ENCODE results near the gene LIPM.

LIPM gene

DNA sequence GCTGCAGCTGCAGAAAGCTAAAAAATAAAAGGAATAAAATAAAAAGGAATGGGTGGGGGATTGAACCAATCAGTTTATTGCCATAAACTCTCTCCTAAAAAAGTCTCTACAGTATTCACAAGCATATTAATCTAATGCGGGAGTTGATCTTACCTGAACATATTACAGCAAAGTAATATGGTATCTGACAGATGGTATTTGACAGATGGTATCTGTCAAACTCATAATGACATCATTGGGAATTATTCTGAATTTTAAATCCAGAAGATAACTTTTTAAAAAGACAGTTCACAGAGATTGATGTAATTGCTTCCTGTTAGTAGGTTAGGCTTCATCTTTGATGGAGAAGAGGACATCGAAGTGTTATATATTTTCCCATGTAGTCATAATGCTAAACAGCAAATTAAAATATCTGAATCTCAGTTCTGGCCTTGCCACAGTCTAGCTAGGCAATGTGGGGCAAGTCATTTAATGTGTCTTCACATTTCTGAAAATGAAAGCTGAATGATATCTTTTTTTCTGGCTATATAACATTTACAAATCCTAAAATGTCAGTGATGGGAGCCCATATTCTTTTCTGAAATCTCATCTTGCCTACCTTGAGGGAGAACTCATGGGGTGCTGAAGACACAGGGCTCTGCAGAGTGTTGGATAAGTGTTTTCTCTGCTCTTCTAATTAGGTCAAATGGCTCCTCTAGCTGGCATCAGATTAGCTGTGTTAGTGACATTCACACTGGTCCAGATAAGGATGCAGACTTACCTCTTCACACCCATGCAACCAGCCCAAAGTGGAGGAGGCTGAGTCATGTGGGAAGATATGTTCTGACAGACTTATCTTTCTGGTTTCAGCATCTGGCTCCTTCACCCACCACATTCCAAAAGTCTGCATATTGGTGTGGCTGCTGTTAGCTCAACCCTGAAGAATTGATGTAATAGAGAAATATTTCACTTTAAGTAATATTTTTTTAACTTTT lies 2.1 kb upstream of the LIPM start:
- FAIRE-seq (no peak), DNase-seq (ENCODE audit: extremely low spot score, insufficient read length, low read depth) (no peak)

DNA sequence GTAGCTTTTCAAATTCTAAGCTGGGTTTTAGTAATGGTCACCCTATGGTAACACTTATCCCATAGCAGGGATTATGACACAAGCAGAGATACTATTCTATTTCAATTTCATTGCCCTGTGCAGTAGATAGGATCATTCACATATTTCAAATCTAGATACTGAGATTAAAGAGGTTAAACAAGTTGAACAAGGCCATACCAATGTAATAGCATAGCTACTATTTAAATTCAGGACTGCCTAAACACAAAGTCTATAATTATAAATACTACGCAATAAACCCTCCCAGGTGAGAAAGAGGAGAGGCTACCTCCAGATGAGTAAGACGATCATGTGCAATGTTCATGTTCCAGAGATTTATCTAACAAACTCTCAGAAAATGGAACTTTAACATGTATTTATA lies 1.1 kb downstream of the LIPM start:
- DNase-seq (ENCODE audit: extremely low spot score, insufficient read length, low read depth), result no peak
- no peak for FAIRE-seq

DNA sequence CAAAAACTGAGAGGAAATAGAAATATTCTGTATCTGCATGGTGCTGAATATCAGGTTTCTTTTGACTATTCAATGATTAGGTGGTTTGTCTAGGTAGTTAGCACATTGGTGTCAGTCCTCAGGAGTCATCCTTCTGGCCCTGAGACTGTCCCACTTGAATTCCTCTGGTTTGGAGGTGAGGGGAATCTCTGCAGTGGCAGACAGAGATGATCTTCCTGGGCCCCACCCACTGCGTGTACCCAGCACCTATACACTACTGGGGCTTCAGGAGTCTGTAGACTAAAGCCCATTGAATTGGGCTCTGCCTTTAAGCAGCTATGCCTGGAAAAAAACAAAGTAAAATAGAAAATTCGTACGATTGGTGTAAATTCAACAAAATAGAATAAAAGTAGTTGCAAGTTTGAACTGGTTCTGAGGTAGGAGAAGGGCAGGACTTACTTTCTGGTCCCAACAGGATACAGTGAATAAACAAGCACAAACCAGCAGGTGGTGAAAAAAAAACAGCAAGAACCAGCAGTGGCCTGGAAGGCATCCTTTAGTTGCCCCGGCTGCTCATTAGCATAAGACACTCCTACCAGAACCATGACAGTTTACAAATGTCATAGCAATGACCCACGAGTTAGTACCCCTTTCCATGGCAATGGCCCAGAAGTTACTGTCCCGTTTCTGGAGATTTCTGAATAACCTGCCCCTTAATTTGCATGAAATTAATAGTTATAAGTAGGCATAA lies 1.7 kb downstream of the LIPM start:
- DNase-seq (ENCODE audit: extremely low spot score, insufficient read length, low read depth) (no peak), FAIRE-seq (no peak)

DNA sequence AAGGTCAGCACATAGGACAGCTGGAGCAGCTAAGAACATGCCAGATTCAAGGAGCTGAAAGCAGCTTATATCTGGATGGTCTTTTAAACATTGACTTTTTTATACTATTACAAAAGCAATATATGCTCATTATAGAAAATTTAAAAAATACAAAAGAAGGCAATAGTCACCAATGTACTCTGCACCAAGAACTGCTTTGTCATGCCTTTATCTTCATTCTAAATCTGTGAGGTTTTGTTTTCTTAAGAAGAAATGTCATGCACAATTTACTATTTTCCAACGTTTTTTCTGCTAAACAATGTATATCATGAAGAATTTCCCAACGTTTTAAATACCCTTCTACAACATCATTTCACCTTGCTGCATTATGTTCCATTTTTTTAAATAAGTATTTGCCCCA lies 2.8 kb downstream of the LIPM start:
- FAIRE-seq, result no peak

DNA sequence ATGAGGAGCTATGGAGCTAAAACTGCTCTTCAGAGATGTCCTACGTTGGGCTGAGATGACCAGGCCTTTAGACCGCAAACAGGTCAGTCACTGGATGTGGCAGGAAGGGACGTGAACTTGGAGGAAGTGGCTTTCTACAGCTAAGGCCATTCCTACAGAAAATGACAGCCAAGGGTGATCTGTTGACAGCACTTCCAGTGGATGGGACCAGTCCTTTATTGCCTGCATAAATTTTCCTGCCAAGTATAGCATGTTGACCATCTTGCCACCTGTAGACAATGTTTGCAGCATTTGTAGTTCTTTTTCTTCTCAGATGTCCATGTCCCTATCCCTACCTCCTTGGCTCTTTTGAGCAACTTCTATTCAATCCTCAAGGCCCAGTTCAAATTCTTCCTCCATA lies 3.4 kb downstream of the LIPM start:
- DNase-seq (ENCODE audit: extremely low spot score, insufficient read length, low read depth), result no peak
- FAIRE-seq, result no peak

More for the DNA sequence above, 2.8 kb downstream of the LIPM start:
- no peak for DNase-seq (ENCODE audit: extremely low spot score, insufficient read length, low read depth)

DNA sequence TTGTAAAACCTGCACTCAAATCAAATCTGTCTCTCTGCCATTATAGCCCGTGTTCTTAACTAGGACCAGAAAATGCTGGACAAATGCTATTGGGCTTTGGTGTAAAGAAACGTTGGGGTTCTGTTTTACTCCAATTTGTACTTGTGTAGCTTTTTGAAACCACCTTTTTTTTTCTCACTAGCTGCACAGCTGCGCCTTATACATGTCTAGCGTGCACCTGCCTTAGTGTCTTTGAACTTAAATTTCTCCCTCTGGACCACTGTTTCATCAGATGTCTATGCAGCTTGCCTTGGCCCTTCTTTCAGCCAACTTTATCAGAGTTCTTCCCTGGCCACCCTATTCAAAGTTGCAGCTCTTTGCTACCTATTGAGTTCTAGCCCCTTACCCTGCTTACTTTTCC lies 7.1 kb downstream of the LIPM start:
- DNase-seq (ENCODE audit: extremely low spot score, insufficient read length, low read depth) (no peak), FAIRE-seq (no peak)

DNA sequence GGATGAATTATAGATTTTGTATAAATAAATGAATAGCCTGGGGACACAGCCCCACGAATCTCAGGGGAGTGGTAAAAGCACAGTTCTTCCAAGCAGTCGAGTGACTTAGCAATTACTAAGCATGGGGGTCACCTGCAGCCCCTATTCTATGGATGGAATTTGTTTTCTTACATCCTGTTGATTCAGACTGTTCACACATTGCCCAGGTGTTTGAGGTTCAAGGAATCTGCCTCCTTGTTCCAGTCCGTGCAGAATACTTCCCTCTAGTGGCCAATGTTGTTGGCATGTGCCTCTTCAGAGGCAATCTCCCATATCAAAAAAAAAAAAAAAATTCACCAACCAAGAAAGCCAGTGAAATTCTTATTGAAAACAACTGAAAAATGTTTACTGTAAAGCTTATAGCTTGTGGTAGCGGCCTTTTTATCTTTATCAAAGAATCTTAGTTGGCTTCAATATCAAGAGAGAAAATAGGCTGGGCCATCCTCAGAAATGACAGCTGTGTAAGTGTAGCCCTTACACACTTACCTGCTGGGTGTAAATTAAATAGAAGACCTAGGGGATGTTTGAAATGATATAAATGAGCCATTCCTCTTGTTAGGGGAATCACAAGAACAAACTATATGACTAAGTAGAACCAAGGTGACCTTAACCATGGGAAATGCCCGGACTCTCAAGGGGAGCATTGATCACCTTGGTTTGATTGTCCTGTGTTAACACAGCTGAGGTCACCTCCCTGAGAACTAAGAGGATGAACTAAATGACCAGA lies 7.8 kb downstream of the LIPM start:
- peak; percentile 89 for FAIRE-seq
- DNase-seq (ENCODE audit: extremely low spot score, insufficient read length, low read depth), result no peak

DNA sequence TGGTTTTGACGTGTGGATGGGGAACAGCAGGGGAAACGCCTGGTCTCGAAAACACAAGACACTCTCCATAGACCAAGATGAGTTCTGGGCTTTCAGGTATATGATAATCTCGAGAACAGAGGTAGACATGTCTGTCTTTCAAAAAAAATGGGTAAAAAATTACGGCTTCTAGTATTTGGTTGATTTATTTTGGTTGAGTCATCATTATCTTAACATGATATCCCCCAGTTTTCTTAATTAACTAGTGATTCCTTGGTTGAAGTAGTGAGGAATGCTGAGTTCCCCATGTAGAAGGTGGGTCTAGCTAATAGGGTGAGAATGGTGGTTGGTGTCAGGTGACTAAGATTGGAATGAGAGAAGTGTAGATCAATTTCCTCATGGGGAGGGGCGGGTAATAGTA lies 10.7 kb downstream of the LIPM start:
- no peak for DNase-seq (ENCODE audit: extremely low spot score, insufficient read length, low read depth)
- no peak for FAIRE-seq

DNA sequence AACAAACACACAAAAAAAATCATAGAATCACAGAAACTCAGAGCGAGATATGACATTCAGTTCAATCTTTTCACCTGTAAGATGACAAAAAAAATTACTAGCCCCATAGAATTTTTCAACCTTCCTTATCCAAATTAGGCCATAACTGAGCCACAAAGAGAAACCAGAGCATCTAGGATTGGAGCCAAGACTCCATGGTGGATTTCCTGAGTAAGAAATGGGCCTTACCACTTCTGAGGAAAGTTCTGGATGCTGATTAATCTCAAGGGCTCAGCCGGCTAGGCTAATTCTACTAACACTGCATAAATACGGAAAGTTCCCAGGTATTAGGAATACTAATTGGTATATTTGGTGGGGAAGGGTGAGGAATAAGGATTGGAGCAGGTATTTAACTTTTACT lies 16.8 kb downstream of the LIPM start:
- FAIRE-seq, result no peak
- DNase-seq (ENCODE audit: extremely low spot score, insufficient read length, low read depth), result no peak

DNA sequence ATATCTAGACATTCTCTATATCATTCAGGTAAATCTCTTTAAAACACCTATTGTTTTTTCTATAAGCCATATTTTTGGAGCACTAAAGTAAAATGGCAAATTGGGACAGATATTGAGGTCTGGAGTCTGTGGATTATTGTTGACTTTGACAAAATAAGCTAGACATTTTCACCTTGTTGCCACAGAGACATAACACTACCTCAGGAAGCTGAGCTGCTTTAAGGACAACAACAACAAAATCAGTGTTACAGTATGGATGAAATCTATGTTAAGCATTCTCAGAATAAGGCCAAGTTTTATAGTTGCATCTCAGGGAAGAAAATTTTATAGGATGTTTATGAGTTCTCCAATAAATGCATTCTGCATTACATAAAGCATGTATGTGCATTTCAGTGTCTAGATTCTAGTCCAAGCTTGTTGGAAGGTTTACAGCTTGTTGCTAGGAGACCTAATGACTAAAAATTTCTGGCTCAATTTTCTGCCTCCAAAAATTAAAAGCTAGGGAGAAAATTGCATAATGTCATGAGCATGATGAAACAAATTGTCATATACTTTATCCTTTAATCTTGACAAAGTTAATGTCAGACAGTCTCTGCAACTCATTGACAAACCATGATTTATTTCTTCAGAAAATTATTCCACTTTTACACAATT lies 18.3 kb downstream of the LIPM start:
- no peak for FAIRE-seq

DNA sequence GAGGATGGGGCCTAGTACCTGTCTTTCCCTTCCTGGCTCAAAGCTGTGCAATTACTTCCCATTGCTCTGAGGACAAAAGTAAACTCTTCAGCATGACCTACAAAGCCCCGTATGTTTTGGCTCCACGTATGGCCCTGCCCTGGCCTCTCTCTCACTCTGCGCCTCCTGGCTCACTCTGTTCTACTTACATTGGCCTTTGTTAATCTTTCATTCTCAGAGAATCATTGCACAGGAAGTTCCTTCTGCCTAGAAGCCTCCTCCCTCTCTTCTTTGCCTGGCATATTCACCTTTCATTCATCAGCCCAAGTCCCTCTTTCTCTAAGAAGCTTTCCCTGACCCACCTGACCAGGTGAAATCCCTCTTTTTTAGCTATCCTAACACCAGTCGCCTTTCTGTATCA lies 23.9 kb downstream of the LIPM start:
- DNase-seq (ENCODE audit: extremely low spot score, insufficient read length, low read depth) (no peak), FAIRE-seq (peak; percentile 52)

More for the DNA sequence above, 18.3 kb downstream of the LIPM start:
- no peak for DNase-seq (ENCODE audit: extremely low spot score, insufficient read length, low read depth)

DNA sequence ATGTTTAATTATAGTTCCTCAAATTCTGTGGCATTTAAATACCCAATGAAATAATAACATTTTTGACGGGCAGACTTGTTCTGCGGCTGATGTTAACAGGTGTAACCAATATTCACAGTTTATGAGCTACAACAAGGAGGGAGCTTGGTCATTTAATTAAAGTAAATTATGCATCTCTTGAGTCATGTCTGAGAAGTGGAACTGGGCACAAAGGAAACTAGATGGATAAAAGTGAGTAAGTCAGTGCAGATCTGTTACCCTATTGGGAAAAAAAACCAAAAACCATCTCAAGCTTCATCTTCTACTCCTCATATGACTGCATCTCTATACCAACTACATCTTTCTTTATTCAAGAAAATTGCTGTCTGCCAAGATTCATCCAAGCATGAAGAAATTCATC lies 25.1 kb downstream of the LIPM start:
- DNase-seq (ENCODE audit: extremely low spot score, insufficient read length, low read depth) (no peak), FAIRE-seq (peak; percentile 64)

DNA sequence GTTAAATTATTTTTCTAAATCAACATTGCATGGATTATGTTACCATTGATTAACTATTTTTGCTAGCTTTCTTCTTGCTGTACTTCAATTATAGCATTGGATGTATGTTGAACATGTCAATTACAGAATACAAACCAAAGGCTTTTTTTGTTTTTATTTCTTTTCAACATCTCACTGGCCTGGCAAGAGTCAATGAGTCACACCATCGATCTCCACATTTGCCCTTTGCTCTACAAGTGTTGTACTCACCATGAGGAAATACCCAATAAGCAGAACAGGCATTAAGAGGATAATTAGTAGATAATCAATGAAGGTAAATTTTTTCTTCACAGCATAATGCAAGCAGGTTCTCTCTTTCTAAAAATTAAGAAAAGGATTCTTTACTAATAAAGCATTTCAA lies 25.8 kb downstream of the LIPM start:
- no peak for DNase-seq (ENCODE audit: extremely low spot score, insufficient read length, low read depth)
- no peak for FAIRE-seq

DNA sequence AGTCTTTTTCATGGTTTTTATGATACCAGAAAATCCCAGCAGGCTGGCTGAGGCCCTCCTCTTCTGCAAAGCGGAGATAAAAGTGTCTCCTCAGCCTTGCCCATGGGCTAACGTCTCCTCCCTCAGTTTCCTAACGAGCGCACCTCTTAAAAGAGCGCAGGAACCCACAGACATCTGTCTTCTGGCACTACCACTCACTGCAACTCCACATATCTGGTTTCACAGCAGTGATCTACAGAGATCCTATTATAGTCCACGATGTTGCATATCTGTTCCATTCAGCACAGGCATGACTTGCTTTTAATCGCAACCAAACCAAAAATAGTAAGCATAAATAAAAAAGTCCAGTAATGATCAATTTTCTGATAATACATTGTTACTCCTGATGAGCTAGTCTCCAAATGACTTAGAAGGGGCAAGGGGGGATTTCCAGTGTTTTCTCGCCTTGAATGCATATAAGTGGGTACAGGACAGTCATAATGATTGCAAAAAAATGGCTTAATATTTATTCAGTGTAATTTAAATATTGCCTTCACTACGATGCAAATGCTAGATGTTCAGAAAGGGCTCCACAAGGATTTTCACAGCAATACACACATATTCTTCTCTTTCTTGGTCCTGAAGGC lies 28.2 kb downstream of the LIPM start:
- DNase-seq (ENCODE audit: extremely low spot score, insufficient read length, low read depth), result no peak
- no peak for FAIRE-seq

DNA sequence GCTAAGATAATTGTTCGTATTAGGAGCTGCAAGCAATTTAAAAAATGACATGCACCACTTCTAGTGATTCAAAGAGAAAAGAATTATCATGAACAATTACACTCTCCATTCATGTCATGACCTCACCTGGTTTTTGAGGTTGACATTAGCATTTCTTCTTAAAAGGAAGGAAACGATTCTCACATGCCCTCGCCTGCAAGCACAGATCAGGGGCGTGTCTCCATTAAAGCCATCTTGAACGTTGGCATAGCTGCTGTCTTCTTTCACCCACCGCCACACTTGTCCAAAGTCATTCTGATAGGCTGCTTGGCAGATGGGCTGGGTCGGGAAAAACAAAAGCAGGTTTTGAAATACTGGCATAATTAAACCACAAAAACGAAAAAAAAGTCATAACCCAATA lies 29.2 kb downstream of the LIPM start:
- FAIRE-seq (peak; percentile 46), DNase-seq (ENCODE audit: extremely low spot score, insufficient read length, low read depth) (no peak)

DNA sequence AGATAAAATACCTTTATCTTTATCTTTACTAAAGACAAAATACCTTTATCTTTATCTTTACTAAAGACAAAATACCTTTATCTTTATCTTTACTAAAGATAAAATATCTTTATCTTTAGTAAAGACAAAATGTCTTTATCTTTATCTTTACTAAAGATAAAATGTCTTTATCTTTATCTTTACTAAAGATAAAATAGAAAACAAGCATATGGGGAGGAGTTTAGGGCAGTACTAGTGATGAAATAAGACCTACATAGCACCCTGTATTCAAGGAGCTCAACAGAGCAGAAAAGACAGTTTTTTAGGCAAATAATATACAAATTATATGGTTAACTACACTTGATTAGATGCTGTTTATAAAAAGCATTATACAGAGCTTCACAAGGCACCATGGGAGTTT lies 29.8 kb downstream of the LIPM start:
- FAIRE-seq (no peak), DNase-seq (ENCODE audit: extremely low spot score, insufficient read length, low read depth) (no peak)

DNA sequence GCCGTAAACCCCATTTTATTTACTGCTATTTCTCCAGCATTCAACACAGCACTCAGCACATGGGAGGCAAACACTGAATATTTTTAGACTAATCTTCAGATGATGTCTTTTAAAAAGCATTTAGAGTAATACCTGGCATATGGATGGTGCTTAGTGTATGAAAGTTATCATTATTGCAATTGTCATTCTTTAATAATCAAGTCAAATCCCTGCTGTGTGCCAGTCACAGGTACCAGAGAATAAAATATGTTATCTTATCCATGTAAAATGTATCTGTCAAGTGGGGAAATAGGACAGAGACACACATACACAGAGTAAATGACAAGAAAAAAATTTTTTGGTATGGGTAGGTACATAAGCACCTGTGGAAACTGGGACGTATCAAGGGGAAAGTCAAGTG lies 30.6 kb downstream of the LIPM start:
- no peak for FAIRE-seq
- DNase-seq (ENCODE audit: extremely low spot score, insufficient read length, low read depth), result no peak

DNA sequence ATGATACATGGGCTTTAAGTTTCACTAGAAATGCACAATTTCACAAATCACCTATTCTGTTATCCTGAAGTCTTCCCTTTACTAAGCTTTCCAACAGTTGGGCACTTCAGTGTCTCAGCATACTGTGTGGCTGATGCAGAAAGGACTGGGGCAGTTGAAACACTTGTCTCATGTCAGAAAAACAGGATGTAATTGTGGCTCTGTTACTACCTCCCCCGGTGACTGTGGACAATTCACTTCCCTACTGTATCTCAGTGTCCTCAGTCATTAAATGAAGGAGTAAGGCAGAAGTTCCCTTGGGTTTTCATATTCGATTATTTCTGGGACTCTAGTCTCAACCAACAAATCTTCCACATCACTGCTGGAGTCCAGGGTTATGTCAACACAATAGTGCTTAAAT lies 31.2 kb downstream of the LIPM start:
- no peak for DNase-seq (ENCODE audit: extremely low spot score, insufficient read length, low read depth)
- no peak for FAIRE-seq

DNA sequence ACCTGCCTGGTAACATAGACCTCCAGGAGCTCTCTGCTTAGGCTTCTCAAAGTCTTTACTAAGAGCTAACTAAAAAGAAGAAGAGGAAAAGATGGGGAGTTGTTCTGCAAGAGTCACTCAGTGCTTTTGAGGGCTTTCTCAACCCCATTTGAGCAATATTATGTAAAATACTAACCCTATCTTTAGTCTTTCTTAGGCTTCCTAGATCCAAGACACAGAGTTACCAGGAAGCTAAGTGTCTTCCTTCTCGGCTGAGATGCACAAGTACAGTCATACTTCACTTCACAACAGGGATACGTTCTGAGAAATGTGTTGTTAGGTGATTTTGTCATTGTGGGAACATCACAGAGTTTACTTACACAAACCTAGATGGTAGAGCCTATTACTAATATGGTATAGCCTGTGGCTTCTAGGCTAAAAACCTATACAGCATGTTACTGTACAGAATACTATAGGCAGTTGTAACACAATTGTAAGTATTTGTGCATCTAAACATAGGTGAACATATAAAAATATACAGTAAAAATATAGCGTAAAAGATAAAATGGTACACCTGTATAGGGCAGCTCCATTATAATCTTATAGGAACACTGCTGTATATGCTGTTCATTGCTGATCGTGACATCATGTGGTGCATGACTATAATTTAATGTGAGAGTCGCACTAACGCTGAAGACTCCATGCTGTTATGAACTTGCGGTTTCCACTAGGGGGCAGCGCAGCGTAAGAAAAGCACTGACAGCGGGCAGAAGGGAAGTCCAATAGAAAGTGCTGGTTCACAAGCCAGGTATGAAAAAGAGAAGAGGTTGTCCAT lies 32.8 kb downstream of the LIPM start:
- DNase-seq (ENCODE audit: extremely low spot score, insufficient read length, low read depth) (peak; percentile 46), FAIRE-seq (peak; percentile 98)

All from GM18507 (cell line).